Endothelial cell of coronary artery (primary cell): Measurements from ENCODE around the gene CXCR4. TPM values are rescaled to one million over a fixed set of nuclear protein-coding genes. Genes with fewer than 3 reads are reported as not detected.

Source experiments
- total RNA-seq: library from RNA; depleted of rRNA; stranded (reverse); fragments of >200 nt; gene quantifications from 2 replicates; pipeline ENCODE4 v1.2.3, GENCODE V29; 2014

Gene CXCR4
- total RNA-seq, result 76.6 and 235 TPM in 2 replicates

DNA sequence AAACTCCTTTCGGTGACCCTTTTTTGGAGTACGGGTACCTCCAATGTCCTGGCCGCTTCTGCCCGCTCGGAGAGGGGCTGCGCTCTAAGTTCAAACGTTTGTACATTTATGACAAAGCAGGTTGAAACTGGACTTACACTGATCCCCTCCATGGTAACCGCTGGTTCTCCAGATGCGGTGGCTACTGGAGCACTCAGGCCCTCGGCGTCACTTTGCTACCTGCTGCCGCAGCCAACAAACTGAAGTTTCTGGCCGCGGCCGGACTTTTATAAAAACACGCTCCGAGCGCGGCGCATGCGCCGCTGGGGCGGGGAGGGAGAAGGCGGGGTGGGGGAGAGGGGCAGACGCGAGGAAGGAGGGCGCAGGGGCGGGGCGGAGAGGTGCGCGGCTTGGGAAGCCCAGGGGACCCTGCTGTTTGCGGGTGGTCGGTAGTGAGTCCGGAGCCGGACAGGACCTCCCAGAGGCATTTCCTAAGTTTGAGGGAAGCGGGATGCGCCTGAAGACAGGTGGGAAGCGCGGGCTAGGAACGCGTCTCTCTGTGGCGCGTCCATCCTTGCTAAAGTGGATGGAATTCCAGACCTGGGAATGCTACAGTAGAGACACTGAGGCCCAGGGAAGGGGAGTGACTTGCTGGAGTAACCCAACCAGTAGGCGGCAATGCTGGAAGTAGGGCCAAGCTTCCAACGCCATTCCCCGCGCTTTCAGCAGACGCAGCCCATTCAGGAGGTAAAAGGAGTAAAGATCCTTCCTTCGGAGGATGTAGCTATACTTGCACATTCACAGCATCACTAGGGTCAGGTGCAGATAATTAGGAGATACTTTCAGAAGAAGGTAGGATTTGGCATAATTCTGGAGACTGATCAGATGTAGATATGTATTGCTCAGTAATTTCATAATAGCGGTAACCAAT, at the start of gene CXCR4:
TSS of gene CXCR4 (minus strand) at position 241 of the 910 bp plus-strand sequence. CDS start at position 152, 89 bp downstream.

Other genes with a start within 250 kb of the CXCR4 start
- 12.8 and 20.9 TPM in 2 replicates for gene MCM6, start 241.7 kb downstream of the CXCR4 start, total RNA-seq
- 59.0 and 107 TPM in 2 replicates for gene DARS1, start 132.5 kb downstream of the CXCR4 start, total RNA-seq